HG03039 (cell line): ENCODE data around the gene TEX29.

Experiments
- ATAC-seq: cut with Tn5 transposase; IDR thresholded peaks from one replicate; pipeline ENCODE4 v1.9.1; 2021; ENCODE audit warnings: mild to moderate bottlenecking, moderate library complexity; ENCODE audit not compliant: unreplicated experiment

Gene TEX29

GRCh38 chr13:111339366-111340143 is 19.1 kb downstream of the TEX29 start:
- ATAC-seq = no peak

GRCh38 chr13:111341886-111342285 is 21.4 kb downstream of the TEX29 start:
- no peak for ATAC-seq

GRCh38 chr13:111342721-111343120 is 22.3 kb downstream of the TEX29 start:
- no peak for ATAC-seq

GRCh38 chr13:111343186-111343805 is 22.9 kb downstream of the TEX29 start:
- ATAC-seq = no peak

- ATAC-seq = no peak
These were observed 24.2 kb downstream of the TEX29 start for GRCh38 chr13:111344471-111345191.

GRCh38 chr13:111345682-111346081 is 25.2 kb downstream of the TEX29 start:
- ATAC-seq = no peak

GRCh38 chr13:111346101-111346680 is 25.7 kb downstream of the TEX29 start:
- ATAC-seq = no peak

GRCh38 chr13:111347438-111347837 is 27.0 kb downstream of the TEX29 start:
- no peak for ATAC-seq

GRCh38 chr13:111353508-111353907 is 33.1 kb downstream of the TEX29 start:
- ATAC-seq = no peak

GRCh38 chr13:111354789-111355188 is 34.3 kb downstream of the TEX29 start:
- no peak for ATAC-seq

GRCh38 chr13:111356795-111357194 is 36.4 kb downstream of the TEX29 start:
- no peak for ATAC-seq

- no peak for ATAC-seq
These were observed 38.9 kb downstream of the TEX29 start for GRCh38 chr13:111359237-111359915.

- no peak for ATAC-seq
These were observed 39.5 kb downstream of the TEX29 start for GRCh38 chr13:111359930-111360329.

GRCh38 chr13:111360452-111360851 is 40.0 kb downstream of the TEX29 start:
- ATAC-seq = no peak

- no peak for ATAC-seq
These were observed 40.8 kb downstream of the TEX29 start for GRCh38 chr13:111361046-111361872.

- no peak for ATAC-seq
These were observed 41.6 kb downstream of the TEX29 start for GRCh38 chr13:111361873-111362648.

GRCh38 chr13:111363121-111363520 is 42.7 kb downstream of the TEX29 start:
- ATAC-seq = no peak

GRCh38 chr13:111363591-111363990 is 43.1 kb downstream of the TEX29 start:
- ATAC-seq = no peak
